ENCODE results near the gene BRD1. TPM values are rescaled to one million over a fixed set of nuclear protein-coding genes. Genes with fewer than 3 reads are reported as not detected.

BRD1 gene
- total and polyA plus RNA-seq, 2 experiments from 2014 or later: 12.3 to 33.8 TPM

DNA sequence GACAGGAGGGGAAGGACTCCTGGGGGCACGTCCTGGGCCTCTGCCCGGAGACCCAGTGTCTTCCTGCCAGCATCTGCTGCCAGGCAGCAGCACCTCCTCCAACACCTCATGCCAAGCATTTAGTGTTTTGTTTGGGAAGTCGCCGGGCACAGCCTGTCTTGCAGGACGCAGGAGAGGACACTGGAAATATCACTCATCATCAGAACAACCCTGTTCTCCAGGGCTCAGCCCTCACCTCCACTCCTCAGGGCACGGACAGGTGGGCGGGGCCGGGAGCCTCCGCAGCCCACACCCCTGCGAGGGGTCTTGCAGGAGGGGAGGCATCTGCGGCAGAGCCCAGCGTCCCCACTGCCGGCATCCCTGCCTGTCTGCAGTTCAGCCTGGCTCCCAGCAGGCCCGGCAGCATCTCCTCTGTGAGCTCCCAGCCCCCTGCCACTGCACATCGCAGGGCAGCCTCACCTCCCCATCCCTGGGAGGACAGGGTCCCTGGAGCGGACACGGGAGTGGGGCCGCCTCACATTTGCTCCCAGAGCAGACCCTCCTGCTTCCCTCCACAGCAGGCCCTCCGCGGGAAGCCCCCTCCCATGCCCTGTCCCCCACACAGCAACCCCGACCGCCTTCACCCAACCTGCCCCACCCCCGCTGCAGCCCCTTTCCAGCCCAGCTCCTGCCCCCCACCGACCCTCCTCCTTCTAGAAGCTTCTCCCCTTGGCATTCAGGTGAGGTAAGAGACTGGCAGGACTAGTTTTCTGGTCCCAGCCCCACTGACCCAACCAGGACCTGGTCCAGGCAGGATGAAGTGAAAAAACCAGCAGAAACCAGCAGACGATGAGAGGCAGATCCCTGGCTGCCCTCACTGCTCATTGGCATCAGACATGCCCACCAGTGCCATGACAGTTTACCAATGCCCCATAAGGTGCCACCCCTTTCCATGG, 72.7 kb downstream of the BRD1 start:
- Histone ChIP-seq H3K27ac (ENCODE audit: low read depth) (no peak overlapping the region), H2AFZ (no peak overlapping the region), H3F3A (replicated peaks; ENCODE audit: low read depth) (no peaks in the 10 kb centered on the region), H3K4me3 (no peak overlapping the region), H3K27me3 (ENCODE audit: insufficient read depth) (no peaks in the 10 kb centered on the region), H4K20me1 (replicated peaks; ENCODE audit: insufficient read depth) (no peaks in the 10 kb centered on the region), H3K4me1 (ENCODE audit: insufficient read depth) (no peaks in the 10 kb centered on the region), H3K4me2 (no peak overlapping the region), H3K36me3 (ENCODE audit: insufficient read depth) (no peaks in the 10 kb centered on the region; the same call in 1 of the 2 replicates), H3K79me2 (replicated peaks; ENCODE audit: insufficient read depth) (no peaks in the 10 kb centered on the region), H3K9me2 (ENCODE audit: insufficient read depth) (no peaks in the 10 kb centered on the region)
- H3K27ac Mint-ChIP-seq: no peak overlapping the region
- no peak overlapping the region for H3K4me3 Mint-ChIP-seq
- DNase-seq (ENCODE audit: low spot score) (no peak), ATAC-seq (peak; percentile 55)
- no peaks in the 10 kb centered on the region; the same call in 2 of the 3 replicates for H3K4me1 Mint-ChIP-seq
- H3K27me3 Mint-ChIP-seq (ENCODE audit: insufficient read depth, low read depth, poor library complexity): peaks cover 2% of the 10 kb centered on the region
- H3K36me3 Mint-ChIP-seq (ENCODE audit: low read depth): no peaks in the 10 kb centered on the region
- TF ChIP-seq ZNF331 (CRISPR knock-in tag; IDR thresholded peaks at IDR 0.05; ENCODE audit: low read depth) (no peak), EZH2phosphoT487 (IDR thresholded peaks at IDR 0.05; ENCODE audit: unreplicated experiment) (no peak), NANOG (IDR thresholded peaks at IDR 0.05; ENCODE audit: borderline replicate concordance) (no peak), EZH2 (IDR thresholded peaks at IDR 0.05; ENCODE audit: low read depth, unreplicated experiment) (no peak)
- TF ChIP-seq, protein P1, sequence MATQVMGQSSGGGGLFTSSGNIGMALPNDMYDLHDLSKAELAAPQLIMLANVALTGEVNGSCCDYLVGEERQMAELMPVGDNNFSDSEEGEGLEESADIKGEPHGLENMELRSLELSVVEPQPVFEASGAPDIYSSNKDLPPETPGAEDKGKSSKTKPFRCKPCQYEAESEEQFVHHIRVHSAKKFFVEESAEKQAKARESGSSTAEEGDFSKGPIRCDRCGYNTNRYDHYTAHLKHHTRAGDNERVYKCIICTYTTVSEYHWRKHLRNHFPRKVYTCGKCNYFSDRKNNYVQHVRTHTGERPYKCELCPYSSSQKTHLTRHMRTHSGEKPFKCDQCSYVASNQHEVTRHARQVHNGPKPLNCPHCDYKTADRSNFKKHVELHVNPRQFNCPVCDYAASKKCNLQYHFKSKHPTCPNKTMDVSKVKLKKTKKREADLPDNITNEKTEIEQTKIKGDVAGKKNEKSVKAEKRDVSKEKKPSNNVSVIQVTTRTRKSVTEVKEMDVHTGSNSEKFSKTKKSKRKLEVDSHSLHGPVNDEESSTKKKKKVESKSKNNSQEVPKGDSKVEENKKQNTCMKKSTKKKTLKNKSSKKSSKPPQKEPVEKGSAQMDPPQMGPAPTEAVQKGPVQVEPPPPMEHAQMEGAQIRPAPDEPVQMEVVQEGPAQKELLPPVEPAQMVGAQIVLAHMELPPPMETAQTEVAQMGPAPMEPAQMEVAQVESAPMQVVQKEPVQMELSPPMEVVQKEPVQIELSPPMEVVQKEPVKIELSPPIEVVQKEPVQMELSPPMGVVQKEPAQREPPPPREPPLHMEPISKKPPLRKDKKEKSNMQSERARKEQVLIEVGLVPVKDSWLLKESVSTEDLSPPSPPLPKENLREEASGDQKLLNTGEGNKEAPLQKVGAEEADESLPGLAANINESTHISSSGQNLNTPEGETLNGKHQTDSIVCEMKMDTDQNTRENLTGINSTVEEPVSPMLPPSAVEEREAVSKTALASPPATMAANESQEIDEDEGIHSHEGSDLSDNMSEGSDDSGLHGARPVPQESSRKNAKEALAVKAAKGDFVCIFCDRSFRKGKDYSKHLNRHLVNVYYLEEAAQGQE (IDR thresholded peaks at IDR 0.05; ENCODE audit: unreplicated experiment): no peak
- H3K9me3 Mint-ChIP-seq: peaks cover 2% of the 10 kb centered on the region; the same call in 1 of the 3 replicates

DNA sequence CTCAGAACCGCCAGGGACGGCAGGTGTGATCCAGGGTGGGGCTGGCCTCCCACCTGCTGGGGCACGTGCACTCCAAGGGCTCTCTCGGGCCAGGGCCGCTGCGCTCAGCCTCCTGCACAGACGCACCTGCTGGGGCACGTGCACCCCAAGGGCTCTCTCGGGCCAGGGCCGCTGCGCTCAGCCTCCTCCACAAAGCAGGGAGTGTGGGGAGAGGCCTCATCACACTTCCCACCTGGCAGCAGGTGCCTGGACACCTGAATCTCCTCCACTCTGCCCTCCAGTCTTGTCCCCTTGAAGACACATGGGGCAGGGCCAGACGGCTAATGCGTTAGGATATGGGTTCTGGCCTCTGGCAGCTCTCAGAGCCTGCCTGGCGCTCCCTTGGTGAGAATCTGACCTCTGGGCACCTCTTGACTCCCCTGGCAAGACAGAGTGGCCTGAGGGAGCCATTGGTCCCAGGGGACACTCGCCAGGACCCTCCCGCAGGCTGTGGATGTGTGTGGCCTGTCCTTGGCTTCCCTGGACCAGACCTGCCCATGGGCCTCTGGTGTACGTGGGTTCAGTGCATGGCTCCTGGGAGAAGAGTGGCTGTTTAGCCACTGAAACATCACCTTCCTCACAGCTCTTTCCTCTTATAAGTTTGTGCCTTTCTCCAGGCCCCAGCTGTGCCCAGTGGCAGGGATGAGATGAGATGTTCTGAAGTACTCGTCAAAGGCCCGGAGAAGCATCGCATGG, 73.5 kb downstream of the BRD1 start:
- Histone ChIP-seq H3K9me2 (ENCODE audit: insufficient read depth) (no peaks in the 10 kb centered on the region), H4K20me1 (replicated peaks; ENCODE audit: insufficient read depth) (no peaks in the 10 kb centered on the region), H3F3A (replicated peaks; ENCODE audit: low read depth) (no peaks in the 10 kb centered on the region), H3K4me2 (no peak overlapping the region), H3K4me3 (no peak overlapping the region), H3K4me1 (ENCODE audit: insufficient read depth) (no peaks in the 10 kb centered on the region), H2AFZ (no peak overlapping the region), H3K79me2 (replicated peaks; ENCODE audit: insufficient read depth) (no peaks in the 10 kb centered on the region), H3K36me3 (ENCODE audit: insufficient read depth) (no peaks in the 10 kb centered on the region; the same call in 1 of the 2 replicates), H3K27me3 (ENCODE audit: insufficient read depth) (no peaks in the 10 kb centered on the region), H3K27ac (ENCODE audit: low read depth) (no peak overlapping the region)
- H3K9me3 Mint-ChIP-seq: peaks cover 2% of the 10 kb centered on the region; the same call in 1 of the 3 replicates
- H3K27me3 Mint-ChIP-seq (ENCODE audit: insufficient read depth, low read depth, poor library complexity): peaks cover 2% of the 10 kb centered on the region
- no peaks in the 10 kb centered on the region for H3K36me3 Mint-ChIP-seq (ENCODE audit: low read depth)
- no peak for DNase-seq (ENCODE audit: low spot score)
- H3K27ac Mint-ChIP-seq: no peak overlapping the region
- no peak for ATAC-seq
- no peak overlapping the region for H3K4me3 Mint-ChIP-seq
- no peaks in the 10 kb centered on the region for H3K4me1 Mint-ChIP-seq
- TF ChIP-seq NANOG (IDR thresholded peaks at IDR 0.05; ENCODE audit: borderline replicate concordance) (no peak), ZNF114 (CRISPR knock-in tag; IDR thresholded peaks at IDR 0.05) (no peak), ZNF331 (CRISPR knock-in tag; IDR thresholded peaks at IDR 0.05; ENCODE audit: low read depth) (no peak), POLR2AphosphoS5 (IDR thresholded peaks at IDR 0.05; ENCODE audit: low read depth) (no peak), EZH2 (IDR thresholded peaks at IDR 0.05; ENCODE audit: low read depth, unreplicated experiment) (no peak), STAT1 (IDR thresholded peaks at IDR 0.05; ENCODE audit: unreplicated experiment) (no peak)
- TF ChIP-seq, protein P2, sequence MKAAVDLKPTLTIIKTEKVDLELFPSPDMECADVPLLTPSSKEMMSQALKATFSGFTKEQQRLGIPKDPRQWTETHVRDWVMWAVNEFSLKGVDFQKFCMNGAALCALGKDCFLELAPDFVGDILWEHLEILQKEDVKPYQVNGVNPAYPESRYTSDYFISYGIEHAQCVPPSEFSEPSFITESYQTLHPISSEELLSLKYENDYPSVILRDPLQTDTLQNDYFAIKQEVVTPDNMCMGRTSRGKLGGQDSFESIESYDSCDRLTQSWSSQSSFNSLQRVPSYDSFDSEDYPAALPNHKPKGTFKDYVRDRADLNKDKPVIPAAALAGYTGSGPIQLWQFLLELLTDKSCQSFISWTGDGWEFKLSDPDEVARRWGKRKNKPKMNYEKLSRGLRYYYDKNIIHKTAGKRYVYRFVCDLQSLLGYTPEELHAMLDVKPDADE (IDR thresholded peaks at IDR 0.05): no peak
- TF ChIP-seq, protein P1 (IDR thresholded peaks at IDR 0.05; ENCODE audit: unreplicated experiment): no peak

Data from GM23338 (cell line).